HG03103 (cell line): ENCODE data around the gene MAML3.

Source experiments
- ATAC-seq: cut with Tn5 transposase; IDR thresholded peaks from one replicate; pipeline ENCODE4 v1.9.1; 2021; ENCODE audit warnings: low read depth; ENCODE audit not compliant: unreplicated experiment

MAML3 gene

GRCh38 chr4:139749338-139749737, 404.6 kb downstream of the MAML3 start:
- ATAC-seq, result no peak

DNA sequence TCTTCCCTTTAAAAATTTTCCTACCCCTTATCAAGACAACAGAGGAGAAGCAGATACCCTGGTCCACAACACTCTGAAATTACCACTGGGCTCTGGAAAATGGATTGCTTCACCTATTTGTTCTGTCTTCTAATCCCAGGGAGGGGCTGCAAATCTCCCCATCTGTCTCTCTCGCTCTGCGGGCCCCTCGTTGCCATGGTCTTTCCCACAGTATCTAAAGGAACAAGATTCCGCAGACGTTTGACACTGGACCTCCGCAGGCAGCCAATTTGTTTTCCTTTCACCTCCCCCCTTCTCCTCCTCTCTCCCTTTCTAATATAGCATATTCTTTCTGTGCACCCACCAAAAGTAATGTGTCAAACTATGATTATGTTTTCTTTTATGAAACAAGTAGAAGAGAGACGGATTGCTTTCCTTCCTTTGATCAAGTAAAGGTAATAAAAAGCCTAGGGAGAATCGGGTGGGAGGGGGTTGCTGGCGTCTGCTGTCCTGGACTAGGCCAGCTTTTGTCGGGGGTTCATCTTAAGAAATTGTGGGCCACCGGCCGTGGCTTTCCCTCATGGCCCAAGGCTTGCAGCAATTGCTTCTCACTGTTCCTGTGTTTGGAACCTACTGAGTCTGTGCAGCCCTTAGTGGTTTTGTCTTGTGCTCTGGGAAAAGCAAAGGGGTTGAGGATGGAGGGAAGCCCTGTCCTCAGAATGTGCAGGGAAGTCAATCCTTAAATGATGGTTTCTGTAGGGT, 407.4 kb downstream of the MAML3 start:
- no peak for ATAC-seq

DNA sequence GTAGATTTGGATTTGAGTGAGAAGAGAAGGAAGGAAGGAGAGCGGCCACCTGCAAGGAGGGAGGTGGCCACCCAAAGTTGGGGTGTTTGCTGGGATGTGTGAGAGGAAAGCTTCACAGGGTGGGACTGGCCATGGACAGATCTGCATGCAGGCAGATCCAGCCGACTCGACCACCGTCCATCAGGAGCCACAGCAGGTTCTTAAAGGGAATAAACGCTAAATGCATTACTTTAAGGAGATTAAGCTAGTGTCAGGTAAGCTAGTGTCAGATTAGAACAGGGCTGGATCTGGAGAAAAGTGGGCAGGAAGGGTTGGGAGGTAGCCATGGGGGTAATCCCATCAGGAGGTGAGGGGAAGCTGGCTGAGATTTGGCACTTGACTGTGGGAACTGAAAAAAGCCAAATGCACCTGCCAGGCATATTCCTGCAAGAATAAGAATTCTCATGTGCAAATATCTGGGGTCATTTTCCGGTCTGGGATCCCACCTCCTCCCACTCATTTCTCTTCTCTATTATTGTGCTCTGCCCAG, 408.8 kb downstream of the MAML3 start:
- no peak for ATAC-seq

GRCh38 chr4:139744232-139744631, 409.8 kb downstream of the MAML3 start:
- no peak for ATAC-seq

- ATAC-seq, result no peak
Measured at GRCh38 chr4:139743027-139743426, 411.0 kb downstream of the MAML3 start.

- no peak for ATAC-seq
Measured at GRCh38 chr4:139740531-139741041, 413.4 kb downstream of the MAML3 start.

GRCh38 chr4:139740121-139740520, 413.9 kb downstream of the MAML3 start:
- no peak for ATAC-seq

DNA sequence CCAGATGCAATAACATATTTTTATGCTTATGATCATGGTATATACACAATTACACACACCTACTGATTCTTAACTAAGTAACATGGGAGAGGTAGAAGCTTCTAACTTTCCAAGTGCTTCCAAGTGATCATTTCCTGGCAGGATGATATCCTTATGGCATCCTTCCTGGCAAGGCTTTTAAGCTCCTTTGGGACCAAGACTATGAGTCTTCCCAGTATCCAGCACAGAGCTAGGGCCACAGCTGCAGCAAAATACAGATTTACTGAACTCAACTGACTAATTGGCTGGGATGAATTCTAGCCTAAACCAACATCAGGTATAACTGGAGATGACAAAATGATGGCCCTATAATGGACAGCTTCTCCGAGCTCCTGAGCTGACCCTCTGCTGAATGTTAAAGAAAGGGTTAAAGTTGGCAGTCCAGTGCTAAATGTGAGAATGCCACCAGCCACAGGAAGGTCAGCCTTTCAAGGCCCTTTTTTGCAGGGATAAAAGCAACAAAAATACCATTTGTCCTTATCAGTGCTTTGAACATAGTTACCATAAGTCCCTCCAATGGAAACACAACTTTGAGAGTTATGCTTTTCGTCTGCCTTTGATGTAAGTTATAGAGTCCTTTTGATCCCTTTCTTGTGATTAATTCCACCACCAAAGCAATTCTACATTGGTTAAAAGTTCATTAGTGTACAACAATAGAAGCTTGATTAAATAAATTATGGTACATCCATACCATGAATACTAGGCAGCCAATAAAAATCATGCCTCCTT, 415.0 kb downstream of the MAML3 start:
- ATAC-seq, result no peak

DNA sequence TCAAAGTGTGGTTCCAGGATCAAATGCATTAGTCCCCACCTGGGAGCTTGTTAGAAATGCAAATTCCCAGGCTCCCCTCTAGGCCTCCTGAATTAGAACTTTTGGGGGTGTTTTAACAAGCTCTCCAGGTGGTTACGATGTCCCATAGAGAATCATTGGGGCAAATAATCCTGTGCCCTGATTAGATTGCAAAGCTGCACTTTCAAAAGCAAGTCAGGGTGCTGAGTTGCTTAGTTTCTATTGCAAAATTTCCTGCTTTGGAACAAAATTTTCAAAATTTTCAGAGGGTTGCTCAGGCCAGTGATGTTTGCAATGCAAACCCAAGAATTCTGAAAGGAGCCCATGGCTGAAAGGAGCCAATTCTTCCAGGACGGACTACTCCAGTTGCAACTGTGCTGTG, 417.3 kb downstream of the MAML3 start:
- no peak for ATAC-seq

GRCh38 chr4:139736274-139736660, 417.7 kb downstream of the MAML3 start:
- ATAC-seq, result no peak

GRCh38 chr4:139735381-139736273, 418.4 kb downstream of the MAML3 start:
- ATAC-seq, result no peak

- peak; percentile 52 for ATAC-seq
Measured at GRCh38 chr4:139734875-139735380, 419.1 kb downstream of the MAML3 start.

GRCh38 chr4:139734201-139734874, 419.6 kb downstream of the MAML3 start:
- no peak for ATAC-seq

- ATAC-seq, result no peak
Measured at GRCh38 chr4:139732991-139733570, 420.9 kb downstream of the MAML3 start.

- ATAC-seq, result no peak
Measured at GRCh38 chr4:139728840-139729239, 425.1 kb downstream of the MAML3 start.

DNA sequence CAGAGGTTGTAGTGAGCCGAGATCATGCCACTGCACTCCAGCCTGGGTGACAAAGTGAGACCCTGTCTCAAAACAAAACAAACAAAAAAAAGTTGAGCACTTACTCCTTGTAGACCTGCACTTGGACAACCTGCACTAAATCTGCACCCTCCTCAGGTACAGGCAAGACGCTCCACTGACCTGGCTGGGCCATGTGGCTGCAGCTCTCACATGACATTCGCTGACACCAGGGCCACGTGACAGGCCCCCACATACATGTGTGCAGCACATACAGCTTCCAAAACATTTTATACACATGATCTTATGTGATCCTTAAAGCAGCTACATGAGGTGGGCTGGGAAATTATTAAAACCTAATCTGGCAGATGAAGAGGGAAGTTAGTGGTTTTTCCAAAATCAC, 425.8 kb downstream of the MAML3 start:
- ATAC-seq, result no peak

GRCh38 chr4:139726615-139727014, 427.4 kb downstream of the MAML3 start:
- ATAC-seq, result no peak

DNA sequence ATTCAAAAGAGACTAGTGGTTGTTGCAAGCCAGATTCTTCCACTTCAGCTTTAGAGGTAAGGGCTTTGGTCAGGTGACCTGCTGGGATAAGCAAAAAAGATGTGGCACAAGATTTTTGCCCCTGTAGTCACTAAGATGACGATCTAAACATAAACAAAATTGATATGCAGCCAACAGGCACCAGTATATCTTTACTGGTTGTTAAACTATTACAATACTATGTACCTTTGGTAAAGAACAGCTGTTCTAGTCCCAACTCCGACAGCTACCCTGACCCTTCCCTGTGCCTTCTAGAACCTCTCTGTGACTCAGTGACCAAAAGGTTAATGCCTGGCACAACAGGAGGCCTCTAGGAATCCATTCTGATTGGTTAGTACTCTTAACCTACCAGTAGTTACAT, 428.7 kb downstream of the MAML3 start:
- no peak for ATAC-seq

- ATAC-seq, result no peak
Measured at GRCh38 chr4:139721789-139722188, 432.2 kb downstream of the MAML3 start.

GRCh38 chr4:139720806-139721205, 433.2 kb downstream of the MAML3 start:
- ATAC-seq, result no peak
